Cerebellar cortex (tissue), 1 donor: ENCODE results near the gene BAD.
"Not testable (repeated sequence)": the region's sequence is repeated elsewhere in the genome, so short reads cannot be mapped to it uniquely, and the experiment has no call there.

ENCODE experiments used
- DNase-seq: peaks from one replicate; pipeline ENCODE4 v3.0.0-alpha.2; 2015; ENCODE audit warnings: low spot score

The BAD gene

GRCh38 chr11:64314805-64315561, 30.5 kb upstream of the BAD start:
- no peak for DNase-seq

GRCh38 chr11:64314146-64314804, 29.8 kb upstream of the BAD start:
- DNase-seq, result no peak

GRCh38 chr11:64313491-64314145, 29.2 kb upstream of the BAD start:
- no peak for DNase-seq

GRCh38 chr11:64312947-64313346, 28.5 kb upstream of the BAD start:
- no peak for DNase-seq

- not testable (repeated sequence) for DNase-seq
These were observed 23.3 kb upstream of the BAD start for GRCh38 chr11:64307795-64308194.

GRCh38 chr11:64306876-64307622, 22.6 kb upstream of the BAD start:
- no peak for DNase-seq

- no peak for DNase-seq
These were observed 22.1 kb upstream of the BAD start for GRCh38 chr11:64306563-64306875.

GRCh38 chr11:64305691-64306562, 21.5 kb upstream of the BAD start:
- peak; percentile 68 for DNase-seq

GRCh38 chr11:64305075-64305690, 20.7 kb upstream of the BAD start, which contains the start of gene ESRRA:
ESRRA (plus strand) TSS chr11:64305524; CDS start chr11:64307180, 1,656 bp downstream.
- DNase-seq, result peak; percentile 98

GRCh38 chr11:64304316-64305072, 20.0 kb upstream of the BAD start:
- peak; percentile 96 for DNase-seq

- no peak for DNase-seq
These were observed 19.5 kb upstream of the BAD start for GRCh38 chr11:64304032-64304315.

GRCh38 chr11:64303109-64304031, 18.9 kb upstream of the BAD start:
- no peak for DNase-seq

GRCh38 chr11:64299847-64300648, 15.6 kb upstream of the BAD start, which contains the start of gene CATSPERZ:
CATSPERZ (plus strand) TSS chr11:64300358; CDS start chr11:64300411, 53 bp downstream.
- no peak for DNase-seq

- no peak for DNase-seq
These were observed 14.7 kb upstream of the BAD start for GRCh38 chr11:64298966-64299846.

GRCh38 chr11:64297699-64298358, 13.4 kb upstream of the BAD start:
- DNase-seq, result no peak

GRCh38 chr11:64296830-64297698, 12.6 kb upstream of the BAD start:
- DNase-seq, result no peak
